HCT116 (cell line): ENCODE data around the gene RGS18. TPM values are rescaled to one million over a fixed set of nuclear protein-coding genes. Genes with fewer than 3 reads are reported as not detected.

Experiments used
- ATAC-seq: fragments of 200-7000 bp; cut with Tn5 transposase; 2 replicates; pipeline ENCODE4 v1.9.1; 2020; ENCODE audit warnings: mild to moderate bottlenecking, moderate library complexity
- BruUV-seq: library from RNA; stranded (reverse); fragments of 400-500 nt; replicated peaks from 2 replicates; lab custom pipeline; 2021; lab: Mats Ljungman, UMichigan
- CTCF ChIA-PET: fragments of 300-600 bp; sonication (Branson Sonifier 250); formaldehyde crosslinking; loops from one replicate; lab custom pipeline; 2021; ENCODE audit warnings: antibody characterized with exemption; lab: Charles Lee
- POLR2A ChIA-PET: fragments of 300-600, 350-600 bp; sonication (Branson Sonifier 250); formaldehyde crosslinking; loops from one replicate; lab custom pipeline; 2021; ENCODE audit warnings: antibody characterized with exemption; lab: Charles Lee
- RAD21 ChIA-PET, 2 experiments: fragments of 300-600 bp; sonication (Branson Sonifier 250); formaldehyde crosslinking; loops; one replicate each; lab custom pipeline; 2023; ENCODE audit warnings: low total read pairs in 2 of 2; ENCODE audit not compliant: uncharacterized antibody in 2 of 2, unreplicated experiment in 2 of 2, low non-redundant PET in 1 of 2; lab: Charles Lee
- DNase-seq: peaks from one replicate; pipeline ENCODE4 v3.0.0-alpha.2; 2010; ENCODE audit warnings: low read depth, low spot score
- H2AFZ ChIP-seq: fragments of 200-600 bp; shearing (Covaris generic), sonication (generic); 2 replicates; pipeline ENCODE4 v1.6.1; 2017; ENCODE audit warnings: low read depth, mixed run types, mixed read lengths, antibody characterized with exemption, low read length; ENCODE audit not compliant: poor library complexity, severe bottlenecking
- H3K27ac ChIP-seq: 2 replicates; pipeline ENCODE4 v1.5.1; 2012; ENCODE audit warnings: low read depth, low read length
- H3K27me3 ChIP-seq: fragments of 200-600 bp; sonication (generic); 2 replicates; pipeline ENCODE4 v1.6.1; 2016; ENCODE audit warnings: mixed run types, low read length, mixed read lengths; ENCODE audit not compliant: insufficient read depth
- H3K36me3 ChIP-seq, 2 experiments: fragments of 200-500 bp in 1 of 2; fragments of 200-600 bp in 1 of 2; sonication (Bioruptor generic) in 1 of 2; sonication (generic) in 1 of 2; 2 replicates each; pipeline versions ENCODE4 v1.5.1 to v1.6.1; 2014 to 2016; ENCODE audit warnings: low read length in 2 of 2, inconsistent platforms in 1 of 2, mixed read lengths in 1 of 2, mixed run types in 1 of 2; ENCODE audit not compliant: insufficient read depth in 2 of 2, control insufficient read depth in 1 of 2
- H3K4me1 ChIP-seq, 2 experiments: fragments of 200-600 bp in 1 of 2; sonication (generic) in 1 of 2; 2 replicates each; pipeline versions ENCODE4 v1.5.1 to v1.6.1; 2012 to 2017; ENCODE audit warnings: low read length in 2 of 2, inconsistent platforms in 1 of 2, mild to moderate bottlenecking in 1 of 2, mixed read lengths in 1 of 2, mixed run types in 1 of 2, moderate library complexity in 1 of 2; ENCODE audit not compliant: insufficient read depth in 2 of 2, control insufficient read depth in 1 of 2
- H3K4me2 ChIP-seq: fragments of 200-600 bp; sonication (generic); 2 replicates; pipeline ENCODE4 v1.6.1; 2017; ENCODE audit warnings: mixed run types, low read length, mixed read lengths
- H3K4me3 ChIP-seq, 2 experiments: fragments of 200-600 bp in 1 of 2; sonication (generic) in 1 of 2; replicated peaks in 1 of 2; 2 replicates each; pipeline ENCODE4 v1.5.1; 2011 to 2016; ENCODE audit warnings: low read length in 2 of 2, control low read depth in 1 of 2, low read depth in 1 of 2, mild to moderate bottlenecking in 1 of 2, mixed read lengths in 1 of 2, mixed run types in 1 of 2
- H3K79me2 ChIP-seq: fragments of 200-600 bp; sonication (generic); 2 replicates; pipeline ENCODE4 v1.6.1; 2017; ENCODE audit warnings: mild to moderate bottlenecking, mixed run types, low read length, moderate library complexity, mixed read lengths; ENCODE audit not compliant: insufficient read depth
- H3K9ac ChIP-seq: fragments of 200-600 bp; sonication (generic); 2 replicates; pipeline ENCODE4 v1.6.1; 2016; ENCODE audit warnings: low read length, mixed read lengths
- H3K9me2 ChIP-seq: fragments of 200-600 bp; sonication (generic), shearing (Covaris generic); 2 replicates; pipeline ENCODE4 v1.6.1; 2017; ENCODE audit warnings: mixed run types, mild to moderate bottlenecking, moderate library complexity; ENCODE audit not compliant: insufficient read depth
- H3K9me3 ChIP-seq, 2 experiments: fragments of 200-500 bp in 1 of 2; fragments of 200-600 bp in 1 of 2; sonication (Bioruptor generic) in 1 of 2; sonication (generic) in 1 of 2; 2 replicates each; pipeline ENCODE4 v1.6.1; 2014 to 2017; ENCODE audit warnings: low read length in 2 of 2, mixed read lengths in 2 of 2, inconsistent platforms in 1 of 2, low read depth in 1 of 2, mild to moderate bottlenecking in 1 of 2, mixed run types in 1 of 2, moderate library complexity in 1 of 2; ENCODE audit not compliant: control insufficient read depth in 1 of 2, insufficient read depth in 1 of 2
- H4K20me1 ChIP-seq: fragments of 200-600 bp; sonication (generic), shearing (Covaris generic); 2 replicates; pipeline ENCODE4 v1.6.1; 2017; ENCODE audit warnings: mixed run types, mild to moderate bottlenecking, moderate library complexity; ENCODE audit not compliant: insufficient read depth
- CEBPB ChIP-seq: IDR thresholded peaks from 2 replicates; pipeline ENCODE4 v1.6.1; 2012; ENCODE audit warnings: low read depth
- EGR1 ChIP-seq: IDR thresholded peaks from 2 replicates; pipeline ENCODE4 v1.6.1; 2012; ENCODE audit warnings: low read depth
- ELF1 ChIP-seq: IDR thresholded peaks from 2 replicates; pipeline ENCODE4 v1.6.1; 2012; ENCODE audit warnings: low read depth, borderline replicate concordance
- EZH2 ChIP-seq: fragments of 200-600 bp; sonication (generic); IDR thresholded peaks from 2 replicates; pipeline ENCODE4 v1.6.1; 2017; ENCODE audit warnings: antibody characterized with exemption, mixed run types
- JUND ChIP-seq: IDR thresholded peaks from 2 replicates; pipeline ENCODE4 v1.6.1; 2012
- POLR2A ChIP-seq: IDR thresholded peaks from 2 replicates; pipeline ENCODE4 v1.7.0; 2011; ENCODE audit warnings: borderline replicate concordance; ENCODE audit not compliant: insufficient read depth, insufficient read length; ENCODE audit errors: extremely low read depth
- POLR2AphosphoS5 ChIP-seq: IDR thresholded peaks from 2 replicates; pipeline ENCODE4 v1.6.1; 2011; ENCODE audit warnings: mild to moderate bottlenecking, low read depth, low read length, moderate library complexity
- ZFX ChIP-seq: fragments of 450-650 bp; IDR thresholded peaks from 2 replicates; pipeline ENCODE4 v1.6.1; 2017
- intact Hi-C: fragments of 100-400 bp; cut with micrococcal nuclease; formaldehyde crosslinking; loops from 2 replicates; pipeline ENCODE4 v1.10.0; 2022
- total RNA-seq: library from RNA; stranded (reverse); gene quantifications from one replicate; pipeline ENCODE4 v1.2.1, GENCODE V29; 2021; ENCODE audit not compliant: unreplicated experiment
- TF ChIP-seq, protein P1 (sequence below), 3 experiments: fragments of 200-600 bp in 1 of 3; sonication (generic) in 1 of 3; IDR thresholded peaks in 2 of 3; conservative IDR thresholded peaks in 1 of 3; 2 replicates each; pipeline ENCODE4 v1.5.1; 2012 to 2017; ENCODE audit warnings: low read depth in 2 of 3, low read length in 2 of 3, antibody characterized with exemption in 1 of 3, borderline replicate concordance in 1 of 3, control low read depth in 1 of 3, mild to moderate bottlenecking in 1 of 3, mixed read lengths in 1 of 3, mixed run types in 1 of 3, moderate library complexity in 1 of 3; ENCODE audit not compliant: insufficient read depth in 1 of 3

The RGS18 gene
- total RNA-seq, 1 experiment from 2014 or later: not detected

DNA sequence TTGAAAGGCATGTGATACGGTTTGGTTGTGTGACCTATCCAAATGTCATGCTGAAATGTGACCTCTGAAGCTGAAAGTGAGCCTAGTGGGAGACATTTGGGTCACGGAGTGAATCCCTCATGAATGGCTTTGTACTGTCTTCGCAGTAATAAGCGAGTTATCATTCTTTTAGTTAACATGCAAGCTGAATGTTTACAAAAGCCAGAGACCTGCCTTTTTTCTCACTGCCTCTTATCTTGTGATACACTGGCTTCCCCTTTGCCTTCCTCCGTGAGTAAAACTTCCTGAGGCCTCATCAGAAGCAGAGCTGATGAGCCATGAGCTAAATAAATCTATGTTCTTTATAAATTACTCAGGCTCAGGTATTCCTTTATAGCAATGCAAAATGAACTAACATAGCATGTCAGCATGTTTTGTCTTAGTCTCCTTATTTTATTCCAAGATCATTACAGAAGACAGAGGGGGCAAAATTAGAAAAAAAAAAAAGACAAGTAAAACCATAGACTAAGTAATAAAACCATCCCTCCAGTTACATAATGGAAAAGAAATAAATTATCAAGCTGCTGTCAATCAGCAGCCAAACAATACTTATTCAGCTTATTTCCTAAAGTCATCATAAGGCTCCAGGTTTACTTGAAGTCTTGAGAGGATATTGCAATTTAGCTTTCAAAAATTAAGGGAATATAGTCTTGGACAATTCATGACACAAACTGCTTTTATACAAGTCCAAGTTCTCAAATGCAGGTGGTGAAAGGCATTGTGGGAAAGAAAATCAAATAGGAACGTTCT lies 12.1 kb downstream of the RGS18 start:
- Histone ChIP-seq H3K4me1 (no peaks in the 10 kb centered on the region), H2AFZ (peak overlapping the region; percentile 70), H3K9ac (no peak overlapping the region), H3K27me3 (no peaks in the 10 kb centered on the region), H3K9me2 (no peaks in the 10 kb centered on the region), H3K27ac (no peak overlapping the region), H3K36me3 (no peaks in the 10 kb centered on the region), H3K4me2 (no peak overlapping the region), H3K4me3 (no peak overlapping the region), H3K79me2 (no peaks in the 10 kb centered on the region), H4K20me1 (no peaks in the 10 kb centered on the region; the same call in 1 of the 2 replicates), H3K9me3 (no peaks in the 10 kb centered on the region)
- ATAC-seq (no peak), DNase-seq (no peak)
- no TSS peak for BruUV-seq
- CTCF ChIA-PET: no interaction called here
- POLR2A ChIA-PET: no interaction called here
- intact Hi-C loops: no loop called here
- TF ChIP-seq ELF1: no peak
- no peak for TF ChIP-seq ZFX
- no peak for TF ChIP-seq POLR2A
- no peak for TF ChIP-seq POLR2AphosphoS5
- TF ChIP-seq, protein P1, sequence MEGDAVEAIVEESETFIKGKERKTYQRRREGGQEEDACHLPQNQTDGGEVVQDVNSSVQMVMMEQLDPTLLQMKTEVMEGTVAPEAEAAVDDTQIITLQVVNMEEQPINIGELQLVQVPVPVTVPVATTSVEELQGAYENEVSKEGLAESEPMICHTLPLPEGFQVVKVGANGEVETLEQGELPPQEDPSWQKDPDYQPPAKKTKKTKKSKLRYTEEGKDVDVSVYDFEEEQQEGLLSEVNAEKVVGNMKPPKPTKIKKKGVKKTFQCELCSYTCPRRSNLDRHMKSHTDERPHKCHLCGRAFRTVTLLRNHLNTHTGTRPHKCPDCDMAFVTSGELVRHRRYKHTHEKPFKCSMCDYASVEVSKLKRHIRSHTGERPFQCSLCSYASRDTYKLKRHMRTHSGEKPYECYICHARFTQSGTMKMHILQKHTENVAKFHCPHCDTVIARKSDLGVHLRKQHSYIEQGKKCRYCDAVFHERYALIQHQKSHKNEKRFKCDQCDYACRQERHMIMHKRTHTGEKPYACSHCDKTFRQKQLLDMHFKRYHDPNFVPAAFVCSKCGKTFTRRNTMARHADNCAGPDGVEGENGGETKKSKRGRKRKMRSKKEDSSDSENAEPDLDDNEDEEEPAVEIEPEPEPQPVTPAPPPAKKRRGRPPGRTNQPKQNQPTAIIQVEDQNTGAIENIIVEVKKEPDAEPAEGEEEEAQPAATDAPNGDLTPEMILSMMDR (IDR thresholded peaks at IDR 0.05 in 2 of 3, conservative IDR thresholded peaks at IDR 0.05 in 1 of 3; ENCODE audit: borderline replicate concordance in 1 of 3, insufficient read depth in 1 of 3, low read depth in 2 of 3, low read length in 2 of 3): no peak
- no peak for TF ChIP-seq EGR1
- TF ChIP-seq JUND: no peak
- no peak for TF ChIP-seq EZH2
- TF ChIP-seq CEBPB: no peak
- RAD21 ChIA-PET: no interaction called here
